Activated CD8-positive, alpha-beta memory T cell treated with anti-CD3 and anti-CD28 coated beads for 4 hours (primary cell): Measurements from ENCODE around the gene OR4N2.
"Not testable (repeated sequence)": the region's sequence is repeated elsewhere in the genome, so short reads cannot be mapped to it uniquely, and the experiment has no call there.

Source experiments
- DNase-seq, 2 donors: peaks; one replicate each; pipeline ENCODE4 v3.0.0-alpha.2; 2020; ENCODE audit warnings: low read depth in 2 of 2

OR4N2 gene

DNA sequence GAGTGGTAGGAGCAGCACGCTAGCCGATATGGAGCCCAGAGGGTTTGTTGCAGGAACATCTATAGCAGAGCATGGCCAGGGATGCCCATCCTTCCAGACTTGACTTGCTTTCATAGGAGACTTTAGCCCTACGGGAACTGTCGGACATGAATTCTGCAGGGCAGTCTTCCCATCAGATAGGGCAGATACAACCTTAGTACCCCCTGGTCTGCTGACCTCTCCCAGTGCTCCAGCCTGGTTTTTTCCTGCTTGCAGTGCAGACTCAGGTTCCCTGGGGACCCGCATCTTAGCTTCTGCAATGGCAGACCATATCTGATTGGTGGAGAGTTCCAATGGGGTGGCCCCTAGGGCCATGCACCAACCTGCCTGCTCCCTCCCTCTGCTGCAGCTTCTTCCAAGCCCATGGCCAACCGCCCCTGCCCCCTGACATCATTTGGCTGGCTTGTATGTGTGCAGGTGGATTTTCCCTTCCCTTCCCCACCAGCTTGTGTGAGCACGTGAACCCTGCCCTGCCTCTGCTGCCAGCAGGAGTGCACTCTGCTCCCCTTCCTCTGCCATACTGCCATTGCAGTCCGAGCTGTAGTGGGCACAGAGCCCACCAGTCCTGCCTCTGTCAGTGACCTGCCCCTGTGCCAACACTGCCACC is 30.8 kb downstream of the OR4N2 start:
- not testable (repeated sequence) for DNase-seq

GRCh38 chr14:19838433-19838832 is 34.9 kb downstream of the OR4N2 start:
- no peak for DNase-seq

DNA sequence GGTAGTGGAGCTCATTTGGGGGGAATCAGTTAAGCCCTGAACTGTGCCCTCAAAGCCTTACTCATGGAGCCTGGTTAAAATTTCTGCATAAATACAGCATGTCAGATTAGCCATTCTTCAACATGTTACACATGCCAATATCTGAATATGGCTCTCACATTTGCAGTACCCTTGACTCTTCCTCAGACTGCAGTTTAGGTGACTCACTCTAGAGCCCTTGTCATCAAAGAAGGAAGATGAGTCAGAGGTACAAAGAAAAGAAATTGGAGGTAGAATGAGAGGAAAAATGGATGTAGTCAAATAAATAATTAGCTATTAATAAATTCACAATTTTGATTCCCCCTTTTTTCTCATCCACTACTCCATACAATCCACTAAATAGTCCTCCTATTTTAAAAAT is 47.8 kb downstream of the OR4N2 start:
- no peak for DNase-seq

DNA sequence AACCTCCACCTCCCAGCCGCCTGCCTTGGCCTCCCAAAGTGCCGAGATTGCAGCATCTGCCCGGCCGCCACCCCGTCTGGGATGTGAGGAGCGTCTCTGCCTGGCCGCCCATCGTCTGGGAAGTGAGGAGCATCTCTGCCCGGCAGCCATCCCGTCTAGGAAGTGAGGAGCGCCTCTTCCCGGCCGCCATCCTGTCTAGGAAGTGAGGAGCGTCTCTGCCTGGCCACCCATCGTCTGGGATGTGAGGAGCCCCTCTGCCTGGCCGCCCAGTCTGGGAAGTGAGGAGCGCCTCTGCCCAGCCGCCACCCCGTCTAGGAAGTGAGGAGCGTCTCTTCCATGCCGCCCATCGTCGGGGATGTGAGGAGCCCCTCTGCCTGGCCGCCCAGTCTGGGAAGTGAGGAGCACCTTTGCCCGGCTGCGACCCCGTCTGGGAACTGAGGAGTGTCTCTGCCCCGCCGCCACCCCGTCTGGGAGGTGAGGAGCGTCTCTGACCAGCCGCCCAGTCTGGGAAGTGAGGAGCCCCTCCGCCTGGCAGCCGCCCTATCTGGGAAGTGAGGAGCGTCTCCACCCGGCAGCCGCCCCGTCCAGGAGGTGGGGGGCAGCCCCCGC is 62.6 kb downstream of the OR4N2 start:
- DNase-seq: not testable (repeated sequence)

DNA sequence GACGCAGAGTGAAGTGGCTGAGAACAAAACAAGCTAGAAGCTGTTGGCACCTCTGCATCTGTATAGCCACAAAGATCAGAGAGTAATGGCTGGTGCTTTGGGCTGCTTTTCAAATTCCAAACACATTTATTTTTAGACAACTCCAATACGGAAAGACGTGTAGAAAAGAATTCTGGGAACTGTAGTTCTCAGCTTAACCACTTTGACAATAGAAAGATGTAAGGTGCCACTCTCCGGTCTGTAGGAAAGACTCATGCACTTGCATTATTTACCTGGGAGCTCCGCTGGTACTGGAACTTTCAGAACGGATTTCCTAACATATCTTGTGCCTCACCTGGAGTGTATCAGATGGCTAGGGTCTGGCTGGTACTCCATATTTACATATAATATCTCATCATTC is 69.6 kb downstream of the OR4N2 start:
- no peak for DNase-seq

GRCh38 chr14:19874842-19875241 is 71.3 kb downstream of the OR4N2 start, which contains the start of gene OR4K2:
TSS of gene OR4K2 (plus strand) at chr14:19875142. CDS start at chr14:19876268, 1,126 bp downstream.
- no peak for DNase-seq

DNA sequence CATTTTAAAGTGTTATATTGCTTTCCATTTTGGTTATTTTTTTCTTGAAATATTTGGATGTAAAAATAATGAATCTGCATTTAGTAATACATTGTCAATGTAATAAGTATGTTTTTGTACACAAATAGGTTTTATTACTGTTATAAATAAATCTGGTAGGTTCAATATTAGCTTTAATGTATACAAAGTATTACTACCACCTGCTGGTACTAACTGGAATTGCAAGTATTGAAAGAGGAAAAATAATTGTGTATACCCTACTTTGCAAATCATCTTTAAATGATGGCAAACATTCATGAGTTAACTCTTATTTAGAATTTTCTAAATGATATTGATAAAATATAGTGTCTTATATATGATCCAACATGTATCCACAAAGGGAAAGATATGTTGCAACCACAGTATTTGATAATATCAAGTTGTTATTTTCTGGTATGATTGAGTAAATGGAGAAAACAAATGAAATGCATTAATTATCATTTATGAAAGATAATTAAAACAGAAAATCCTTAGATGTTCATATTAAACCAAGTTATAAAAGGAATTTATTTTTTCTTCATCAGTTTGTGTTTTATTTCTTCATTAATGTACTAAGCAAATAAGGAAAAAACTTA is 74.6 kb downstream of the OR4N2 start:
- no peak for DNase-seq
